ENCODE data around the gene RPTN.

The RPTN gene

DNA sequence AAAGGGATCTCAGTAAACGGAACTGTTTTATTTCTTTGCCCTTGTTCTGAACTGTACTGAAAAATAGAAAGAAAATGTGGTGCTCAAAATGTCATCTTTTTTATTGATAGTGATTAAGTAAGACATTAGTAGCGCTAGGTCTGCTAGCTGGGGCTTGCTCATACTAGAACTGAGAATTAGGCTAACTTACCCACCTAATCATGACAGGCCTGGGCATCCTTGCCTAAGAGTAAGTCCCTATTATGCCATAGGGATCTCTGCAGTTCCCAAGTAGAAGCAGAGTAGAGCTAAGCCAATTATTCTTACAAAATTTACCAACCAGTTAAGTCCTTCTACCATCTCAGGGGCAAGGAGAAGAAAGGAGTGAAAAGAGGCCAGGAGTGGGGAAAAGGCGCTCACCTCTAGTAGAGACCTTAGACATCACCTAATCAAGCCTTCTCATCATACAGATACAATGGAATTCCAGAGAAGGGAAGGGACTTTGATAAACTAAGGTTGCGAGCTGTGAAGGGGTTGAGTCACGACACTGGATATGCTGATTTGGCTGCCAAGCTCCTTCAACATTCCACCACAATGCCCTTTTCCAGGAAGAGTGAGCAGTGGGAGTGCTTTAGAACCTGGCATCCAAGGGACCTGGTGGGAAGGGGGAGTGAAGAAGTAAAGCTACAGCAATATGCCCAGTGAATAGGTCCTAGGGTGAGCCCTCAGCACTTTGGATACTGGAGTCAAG lies 27.7 kb upstream of the RPTN start:
- no peak for TF ChIP-seq POLR2AphosphoS5 (IDR thresholded peaks at IDR 0.05; ENCODE audit: borderline replicate concordance, low read depth, low read length)
- no peak for DNase-seq (ENCODE audit: low read depth, low spot score)
- Histone ChIP-seq H3K4me3 (no peak overlapping the region), H3K9ac (ENCODE audit: insufficient read length) (no peak overlapping the region), H3K9me3 (ENCODE audit: low read depth, low read length) (no peaks in the 10 kb centered on the region), H3K36me3 (ENCODE audit: insufficient read depth, low read length) (no peaks in the 10 kb centered on the region), H3K27ac (no peak overlapping the region)

DNA sequence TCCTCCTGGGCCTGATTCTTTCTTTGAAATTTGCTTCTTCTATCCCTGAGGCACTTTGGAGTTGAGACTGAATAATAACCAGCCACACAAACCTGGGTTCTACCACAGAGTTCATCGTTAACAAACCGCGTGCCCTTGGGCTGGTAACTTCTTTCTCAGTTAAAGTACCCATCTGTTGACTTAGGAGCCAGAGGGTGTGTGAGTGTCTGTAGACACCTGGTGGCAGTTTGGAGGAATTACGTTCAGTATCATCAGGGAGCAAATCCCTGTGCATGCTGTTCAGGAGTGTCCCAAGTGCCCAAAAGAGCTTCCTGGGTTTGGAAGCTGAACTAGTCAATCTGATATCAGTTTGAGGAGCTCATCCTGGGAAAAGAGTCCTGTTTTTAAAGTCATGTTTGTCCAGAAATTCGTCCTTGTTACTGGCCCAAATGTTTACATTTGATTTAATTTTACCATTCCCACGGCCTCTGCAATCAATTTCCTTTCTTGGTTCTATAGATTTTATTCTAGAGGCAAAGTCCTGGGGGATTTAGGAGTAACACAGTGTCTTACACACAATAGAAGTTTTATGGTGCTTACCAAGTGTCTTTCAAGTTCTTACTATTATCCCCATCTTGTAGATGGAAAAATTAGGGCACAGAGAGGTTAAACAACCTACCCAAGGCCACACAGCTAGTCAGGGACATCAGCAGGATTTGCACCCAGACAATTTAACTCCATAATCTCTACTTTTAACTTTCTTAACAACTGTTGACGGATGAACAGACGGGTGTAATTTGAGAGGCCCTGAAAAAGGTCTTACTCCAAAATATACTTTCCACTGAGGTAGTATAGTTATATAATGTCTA lies 26.7 kb upstream of the RPTN start:
- no peak for TF ChIP-seq EZH2 (IDR thresholded peaks at IDR 0.05)
- TF ChIP-seq POLR2AphosphoS5 (IDR thresholded peaks at IDR 0.05; ENCODE audit: borderline replicate concordance, low read depth, low read length): no peak
- TF ChIP-seq FOXP2 (optimal IDR thresholded peaks at IDR 0.05; ENCODE audit: control extremely low read depth, extremely low read length, insufficient read depth): no peak
- H3K36me3 ChIP-seq (ENCODE audit: insufficient read depth, low read length): no peaks in the 10 kb centered on the region
- no peaks in the 10 kb centered on the region for H3K9me3 ChIP-seq (ENCODE audit: low read depth, low read length)
- H3K4me3 ChIP-seq: no peak overlapping the region
- no peak for DNase-seq (ENCODE audit: low read depth, low spot score)
- no peak overlapping the region for H3K27ac ChIP-seq
- H3K9ac ChIP-seq (ENCODE audit: insufficient read length): no peak overlapping the region

DNA sequence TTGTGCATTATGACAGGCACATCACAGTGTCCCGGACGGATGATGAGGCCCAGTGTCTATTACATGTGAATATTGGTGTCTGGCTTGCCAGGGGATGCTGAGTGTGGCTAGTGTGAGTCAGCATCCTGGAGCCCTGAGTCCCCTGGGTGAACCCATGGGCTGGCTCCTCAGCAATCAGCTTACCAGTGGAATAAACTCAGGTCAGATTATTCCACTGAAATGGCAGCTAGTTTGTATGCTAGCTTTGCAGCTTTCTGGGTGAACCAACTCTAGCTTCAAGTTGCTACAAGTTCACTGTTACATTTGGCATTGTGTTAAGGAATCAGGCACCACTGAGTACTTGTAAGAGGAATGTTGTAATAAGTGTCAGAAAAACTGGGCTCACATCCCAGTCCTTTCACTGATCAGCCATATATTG lies 23.9 kb upstream of the RPTN start:
- Histone ChIP-seq H3K36me3 (ENCODE audit: insufficient read depth, low read length) (no peaks in the 10 kb centered on the region), H3K4me3 (no peak overlapping the region), H3K27ac (no peak overlapping the region), H3K9me3 (ENCODE audit: low read depth, low read length) (no peaks in the 10 kb centered on the region), H3K9ac (ENCODE audit: insufficient read length) (no peak overlapping the region)
- no peak for DNase-seq (ENCODE audit: low read depth, low spot score)
- TF ChIP-seq POLR2AphosphoS5 (IDR thresholded peaks at IDR 0.05; ENCODE audit: borderline replicate concordance, low read depth, low read length) (no peak), FOXP2 (optimal IDR thresholded peaks at IDR 0.05; ENCODE audit: control extremely low read depth, extremely low read length, insufficient read depth) (no peak), EZH2 (IDR thresholded peaks at IDR 0.05) (no peak)

DNA sequence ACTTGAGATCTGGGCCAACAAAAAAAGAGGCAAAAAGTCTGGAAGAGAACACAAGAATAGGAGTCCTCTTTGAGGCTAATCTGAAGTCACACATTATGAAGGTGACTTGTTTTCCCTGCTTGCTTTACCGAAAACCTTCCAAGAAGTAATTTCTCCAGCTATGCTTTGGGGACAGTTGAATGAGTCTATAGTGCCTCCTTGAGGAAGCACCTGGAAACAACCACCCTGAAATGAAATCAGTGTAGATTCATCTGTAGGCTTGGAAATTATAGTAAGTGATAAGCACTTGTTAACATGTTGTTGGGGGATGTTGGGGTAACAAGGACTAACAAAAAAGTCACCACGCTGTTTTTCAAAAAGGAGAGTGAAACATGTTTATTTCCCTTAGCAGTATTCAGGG lies 23.4 kb upstream of the RPTN start:
- no peak overlapping the region for H3K9ac ChIP-seq (ENCODE audit: insufficient read length)
- no peaks in the 10 kb centered on the region for H3K9me3 ChIP-seq (ENCODE audit: low read depth, low read length)
- TF ChIP-seq EZH2 (IDR thresholded peaks at IDR 0.05) (no peak), POLR2AphosphoS5 (IDR thresholded peaks at IDR 0.05; ENCODE audit: borderline replicate concordance, low read depth, low read length) (no peak), FOXP2 (optimal IDR thresholded peaks at IDR 0.05; ENCODE audit: control extremely low read depth, extremely low read length, insufficient read depth) (no peak)
- no peak for DNase-seq (ENCODE audit: low read depth, low spot score)
- no peaks in the 10 kb centered on the region for H3K36me3 ChIP-seq (ENCODE audit: insufficient read depth, low read length)
- H3K27ac ChIP-seq: no peak overlapping the region
- H3K4me3 ChIP-seq: no peak overlapping the region

DNA sequence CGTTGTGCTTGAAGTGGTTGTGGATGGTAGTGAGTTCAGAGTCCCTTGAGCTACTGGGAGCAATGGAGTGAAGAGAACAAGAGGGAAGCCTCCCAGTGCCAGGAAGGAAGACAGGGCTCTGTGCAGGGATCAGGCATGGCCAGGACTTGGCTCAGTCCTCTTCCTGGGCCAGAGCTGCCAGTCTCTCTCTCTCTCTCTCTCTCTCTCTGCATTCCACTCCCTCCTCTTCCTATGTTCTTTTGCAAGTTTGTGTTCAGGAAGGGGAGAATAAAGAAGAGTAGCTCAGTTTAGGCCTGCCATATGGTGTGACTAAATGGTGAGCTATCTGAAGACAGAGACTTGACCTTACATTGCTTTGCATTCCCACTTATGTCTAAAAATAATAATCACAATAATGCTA lies 20.5 kb upstream of the RPTN start:
- H3K27ac ChIP-seq: no peak overlapping the region
- no peaks in the 10 kb centered on the region for H3K36me3 ChIP-seq (ENCODE audit: insufficient read depth, low read length)
- DNase-seq (ENCODE audit: low read depth, low spot score): no peak
- no peak for TF ChIP-seq POLR2AphosphoS5 (IDR thresholded peaks at IDR 0.05; ENCODE audit: borderline replicate concordance, low read depth, low read length)
- TF ChIP-seq FOXP2 (optimal IDR thresholded peaks at IDR 0.05; ENCODE audit: control extremely low read depth, extremely low read length, insufficient read depth): no peak
- no peak for TF ChIP-seq EZH2 (IDR thresholded peaks at IDR 0.05)
- no peak overlapping the region for H3K4me3 ChIP-seq
- no peaks in the 10 kb centered on the region for H3K9me3 ChIP-seq (ENCODE audit: low read depth, low read length)
- H3K9ac ChIP-seq (ENCODE audit: insufficient read length): no peak overlapping the region

- H3K9ac ChIP-seq (ENCODE audit: insufficient read length): no peak overlapping the region
Measured at GRCh38 chr1:152170287-152170905, 11.4 kb upstream of the RPTN start.

DNA sequence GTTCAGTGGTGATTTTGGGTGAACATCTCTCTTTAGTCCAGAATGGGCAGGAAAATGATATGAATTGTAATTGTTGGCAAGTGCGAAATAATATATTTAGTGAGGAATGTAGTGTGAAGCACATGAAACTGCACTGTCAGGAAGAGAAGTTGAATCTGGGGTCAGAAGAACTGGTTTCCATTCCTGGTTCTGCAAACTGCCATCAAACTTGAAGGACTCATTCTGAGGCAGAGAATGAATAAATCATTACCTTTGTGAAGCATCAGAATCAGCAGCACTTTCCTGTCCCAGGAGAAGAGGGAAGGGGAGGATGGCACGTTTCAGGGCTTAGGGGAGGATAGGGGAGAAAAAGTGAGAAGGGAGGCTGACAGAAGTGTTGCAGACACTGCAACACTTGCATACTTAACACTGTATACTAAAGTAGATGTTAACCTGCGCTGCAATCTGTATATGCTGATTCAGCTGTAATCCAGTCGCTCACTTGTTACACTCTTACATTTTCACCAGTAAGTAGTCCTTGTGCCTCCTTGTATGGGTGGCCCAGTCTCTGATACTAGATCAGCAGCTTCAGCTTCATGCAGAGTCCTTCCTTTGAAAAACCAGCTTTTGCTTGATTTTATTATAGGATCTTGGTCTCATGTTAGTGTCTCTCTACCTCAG lies 10.5 kb upstream of the RPTN start:
- no peak for DNase-seq (ENCODE audit: low read depth, low spot score)
- H3K9me3 ChIP-seq (ENCODE audit: low read depth, low read length): no peaks in the 10 kb centered on the region
- no peak for TF ChIP-seq EZH2 (IDR thresholded peaks at IDR 0.05)
- no peak for TF ChIP-seq POLR2AphosphoS5 (IDR thresholded peaks at IDR 0.05; ENCODE audit: borderline replicate concordance, low read depth, low read length)
- TF ChIP-seq FOXP2 (optimal IDR thresholded peaks at IDR 0.05; ENCODE audit: control extremely low read depth, extremely low read length, insufficient read depth): no peak
- no peaks in the 10 kb centered on the region for H3K36me3 ChIP-seq (ENCODE audit: insufficient read depth, low read length)
- no peak overlapping the region for H3K27ac ChIP-seq
- H3K4me3 ChIP-seq: no peak overlapping the region
- no peak overlapping the region for H3K9ac ChIP-seq (ENCODE audit: insufficient read length)

More at GRCh38 chr1:152170287-152170905, 11.4 kb upstream of the RPTN start:
- DNase-seq (ENCODE audit: low read depth, low spot score): no peak
- no peaks in the 10 kb centered on the region for H3K36me3 ChIP-seq (ENCODE audit: insufficient read depth, low read length)
- H3K4me3 ChIP-seq: no peak overlapping the region
- no peak overlapping the region for H3K27ac ChIP-seq
- H3K9me3 ChIP-seq (ENCODE audit: low read depth, low read length): no peaks in the 10 kb centered on the region
- no peak for TF ChIP-seq FOXP2 (optimal IDR thresholded peaks at IDR 0.05; ENCODE audit: control extremely low read depth, extremely low read length, insufficient read depth)
- TF ChIP-seq EZH2 (IDR thresholded peaks at IDR 0.05): no peak
- TF ChIP-seq POLR2AphosphoS5 (IDR thresholded peaks at IDR 0.05; ENCODE audit: borderline replicate concordance, low read depth, low read length): no peak

DNA sequence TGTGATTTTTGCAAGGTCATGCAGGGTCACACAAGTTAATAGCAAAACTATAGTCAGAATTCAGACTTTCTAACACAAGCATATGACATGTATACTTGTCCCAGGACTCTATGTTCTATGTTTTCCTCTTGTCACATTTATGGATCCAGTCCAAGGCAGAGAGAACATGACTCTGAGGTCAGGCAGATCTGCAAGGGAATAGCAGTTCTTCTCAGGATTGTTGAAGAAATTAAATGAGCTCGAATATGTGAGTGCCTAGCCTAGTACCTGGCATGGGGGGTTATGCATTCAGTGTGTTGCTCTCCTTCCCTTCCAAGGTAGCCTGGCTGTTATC lies 9.5 kb upstream of the RPTN start:
- H3K27ac ChIP-seq: no peak overlapping the region
- no peaks in the 10 kb centered on the region for H3K9me3 ChIP-seq (ENCODE audit: low read depth, low read length)
- H3K4me3 ChIP-seq: no peak overlapping the region
- no peaks in the 10 kb centered on the region for H3K36me3 ChIP-seq (ENCODE audit: insufficient read depth, low read length)
- no peak for DNase-seq (ENCODE audit: low read depth, low spot score)
- H3K9ac ChIP-seq (ENCODE audit: insufficient read length): no peak overlapping the region
- TF ChIP-seq POLR2AphosphoS5 (IDR thresholded peaks at IDR 0.05; ENCODE audit: borderline replicate concordance, low read depth, low read length): no peak
- TF ChIP-seq FOXP2 (optimal IDR thresholded peaks at IDR 0.05; ENCODE audit: control extremely low read depth, extremely low read length, insufficient read depth): no peak
- TF ChIP-seq EZH2 (IDR thresholded peaks at IDR 0.05): no peak

Measured in SK-N-MC (cell line).